HepG2 (cell line): ENCODE results near the gene EEF1A2. TPM values are rescaled to one million over a fixed set of nuclear protein-coding genes. Genes with fewer than 3 reads are reported as not detected.

Source experiments
- ATAC-seq: fragments of 200-7000 bp; cut with Tn5 transposase; 3 replicates; pipeline ENCODE4 v1.9.1; 2020; ENCODE audit warnings: mild to moderate bottlenecking, moderate library complexity
- BruUV-seq: library from RNA; stranded (reverse); fragments of 400-500 nt; replicated peaks from 2 replicates; lab custom pipeline; 2021; lab: Mats Ljungman, UMichigan
- CTCF ChIA-PET: fragments of 300-600 bp; formaldehyde crosslinking; extraction: SDS; loops from one replicate; lab custom pipeline; 2021; ENCODE audit warnings: low total read pairs, inconsistent platforms, low intra/inter-chr PET ratio; lab: Yijun Ruan, JAX
- POLR2A ChIA-PET: fragments of 350-600 bp; sonication (Branson Sonifier 250); formaldehyde crosslinking; loops from one replicate; lab custom pipeline; 2020; ENCODE audit warnings: antibody characterized with exemption, inconsistent platforms; lab: Yijun Ruan, JAX
- DNase-seq: peaks from one replicate; pipeline ENCODE4 v3.0.0-alpha.2; 2015; ENCODE audit warnings: low spot score
- FAIRE-seq: peaks from 3 replicates; lab custom pipeline; 2011; peaks lifted over from hg19 to GRCh38; lab: Jason Lieb, UNC
- H2AFZ ChIP-seq: one replicate; pipeline ENCODE4 v1.6.1; 2011; ENCODE audit warnings: low read length, inconsistent platforms
- H3K27ac ChIP-seq: fragments of 300-600 bp; 3 replicates; pipeline ENCODE4 v1.8.0; 2011; ENCODE audit warnings: mixed run types, mild to moderate bottlenecking, mixed read lengths, low read length, inconsistent platforms; ENCODE audit not compliant: insufficient read depth; ENCODE audit errors: extremely low read length
- H3K27me3 ChIP-seq, 2 experiments: fragments of 200-600 bp in 1 of 2; 2 replicates in 1 of 2; 3 replicates in 1 of 2; pipeline versions ENCODE4 v1.6.0 to v1.8.0; 2011; ENCODE audit warnings: low read length in 2 of 2, mild to moderate bottlenecking in 2 of 2, moderate library complexity in 2 of 2, inconsistent platforms in 1 of 2; ENCODE audit not compliant: insufficient read depth in 2 of 2, control insufficient read depth in 1 of 2
- H3K36me3 ChIP-seq, 2 experiments: fragments of 200-600 bp in 1 of 2; replicated peaks in 1 of 2; 2 replicates in 1 of 2; 3 replicates in 1 of 2; pipeline versions ENCODE4 v1.5.1 to v1.8.0; 2011; ENCODE audit warnings: low read length in 2 of 2, inconsistent platforms in 1 of 2; ENCODE audit not compliant: insufficient read depth in 2 of 2, control insufficient read depth in 1 of 2
- H3K4me1 ChIP-seq: 2 replicates; pipeline ENCODE4 v1.5.1; 2012; ENCODE audit warnings: low read length, inconsistent platforms; ENCODE audit not compliant: insufficient read depth
- H3K4me2 ChIP-seq: 2 replicates; pipeline ENCODE4 v1.6.0; 2011; ENCODE audit warnings: low read depth, low read length, inconsistent platforms
- H3K4me3 ChIP-seq, 3 experiments: fragments of 200-600 bp in 1 of 3; sonication (generic), shearing (Covaris generic) in 1 of 3; replicated peaks in 1 of 3; 2 replicates each; pipeline ENCODE4 v1.5.1; 2011 to 2016; ENCODE audit warnings: low read length in 3 of 3, inconsistent platforms in 2 of 3, low read depth in 2 of 3, mild to moderate bottlenecking in 2 of 3, control low read depth in 1 of 3, mixed read lengths in 1 of 3; ENCODE audit not compliant: insufficient read depth in 1 of 3
- H3K79me2 ChIP-seq: one replicate; pipeline ENCODE4 v1.6.1; 2011; ENCODE audit warnings: low read length, inconsistent platforms; ENCODE audit not compliant: insufficient read depth
- H3K9ac ChIP-seq: 2 replicates; pipeline ENCODE4 v1.6.0; 2011; ENCODE audit warnings: mild to moderate bottlenecking, low read depth, low read length, inconsistent platforms; ENCODE audit not compliant: insufficient read depth
- H3K9me3 ChIP-seq: 2 replicates; pipeline ENCODE4 v1.5.1; 2012; ENCODE audit warnings: mild to moderate bottlenecking, low read length
- H4K20me1 ChIP-seq: 2 replicates; pipeline ENCODE4 v1.6.0; 2011; ENCODE audit warnings: inconsistent platforms, mild to moderate bottlenecking, low read length, moderate library complexity; ENCODE audit not compliant: insufficient read depth
- HNF1B ChIP-seq: sonication (generic); formaldehyde crosslinking; IDR thresholded peaks from 2 replicates; pipeline ENCODE4 v1.5.1; 2020; ENCODE audit warnings: mild to moderate bottlenecking, moderate library complexity, missing genetic modification reagents
- KLF11 ChIP-seq: IDR thresholded peaks from 2 replicates; pipeline ENCODE4 v1.6.1; 2016; ENCODE audit warnings: missing compliant biosample characterization
- MEIS1 ChIP-seq: sonication (generic); formaldehyde crosslinking; IDR thresholded peaks from 2 replicates; pipeline ENCODE4 v1.9.0; 2021; ENCODE audit warnings: mild to moderate bottlenecking, missing genetic modification reagents, moderate library complexity, borderline replicate concordance
- NFIB ChIP-seq: sonication (generic); formaldehyde crosslinking; IDR thresholded peaks from 2 replicates; pipeline ENCODE4 v1.9.0; 2021; ENCODE audit warnings: missing genetic modification reagents, mild to moderate bottlenecking, borderline replicate concordance
- SIX1 ChIP-seq: sonication (generic); formaldehyde crosslinking; IDR thresholded peaks from 2 replicates; pipeline ENCODE4 v1.4.0; 2020; ENCODE audit warnings: missing genetic modification reagents, borderline replicate concordance
- TOPORS ChIP-seq: sonication (generic); formaldehyde crosslinking; IDR thresholded peaks from 2 replicates; pipeline ENCODE4 v1.8.0; 2023; ENCODE audit warnings: mild to moderate bottlenecking, missing genetic modification reagents
- ZNF343 ChIP-seq: sonication (generic); formaldehyde crosslinking; IDR thresholded peaks from 2 replicates; pipeline ENCODE4 v1.4.0; 2020; ENCODE audit warnings: mild to moderate bottlenecking, missing genetic modification reagents
- ZNF496 ChIP-seq: sonication (generic); formaldehyde crosslinking; IDR thresholded peaks from 2 replicates; pipeline ENCODE4 v1.8.1; 2023; ENCODE audit warnings: mild to moderate bottlenecking, moderate library complexity, missing genetic modification reagents; ENCODE audit not compliant: insufficient replicate concordance
- ZNF562 ChIP-seq: sonication (generic); formaldehyde crosslinking; IDR thresholded peaks from 2 replicates; pipeline ENCODE4 v1.8.0; 2022; ENCODE audit warnings: missing genetic modification reagents, borderline replicate concordance
- ZNF775 ChIP-seq: sonication (generic); formaldehyde crosslinking; IDR thresholded peaks from 2 replicates; pipeline ENCODE4 v1.4.0; 2020; ENCODE audit warnings: missing genetic modification reagents, mild to moderate bottlenecking, moderate library complexity, borderline replicate concordance
- ZNF816 ChIP-seq: sonication (generic); formaldehyde crosslinking; IDR thresholded peaks from 2 replicates; pipeline ENCODE4 v1.8.0; 2022; ENCODE audit warnings: missing genetic modification reagents, mild to moderate bottlenecking, borderline replicate concordance
- ZNF891 ChIP-seq: sonication (generic); formaldehyde crosslinking; IDR thresholded peaks from 2 replicates; pipeline ENCODE4 v1.5.0; 2020; ENCODE audit warnings: mild to moderate bottlenecking, missing genetic modification reagents
- WGBS: methylation state at CpG from one replicate; pipeline ENCODE4 v1.1.6; 2017; ENCODE audit warnings: low lambda C conversion rate; 5-methylcytosine and 5-hydroxymethylcytosine counted together
- in situ Hi-C: cut with HindIII; loops from 2 replicates; pipeline ENCODE4 v1.10.0; 2017; ENCODE audit warnings: low pct_unique_long_range_greater_than_20kb; ENCODE audit not compliant: extremely low pct_ligation_motif_present
- intact Hi-C: fragments of 100-400 bp; cut with micrococcal nuclease; formaldehyde crosslinking; loops from one replicate; pipeline ENCODE4 v1.10.0; 2022; ENCODE audit not compliant: unreplicated experiment
- polyA plus RNA-seq, 8 experiments: library from polyadenylated mRNA; depleted of rRNA in 3 of 8; stranded (reverse) in 7 of 8; unstranded in 1 of 8; fragments of >200 nt; fragmentation: Illumina TruSeq in 4 of 8; extraction: Trizol in 4 of 8; gene quantifications; 2 replicates each; pipeline versions ENCODE4 v1.2.1 to v1.2.3, GENCODE V29; 2011 to 2016; ENCODE audit warnings: low read depth in 4 of 8, missing spikeins in 1 of 8, mixed read lengths in 1 of 8; ENCODE audit not compliant: insufficient read depth in 1 of 8
- total RNA-seq, 5 experiments: library from RNA; depleted of rRNA; stranded (reverse); fragments of >200 nt; fragmentation: Illumina TruSeq; extraction: Trizol; gene quantifications; 2 replicates each; pipeline ENCODE4 v1.2.3, GENCODE V29; 2016; ENCODE audit warnings: low read depth in 1 of 5
- TF ChIP-seq, protein P1 (sequence below): IDR thresholded peaks from 2 replicates; pipeline ENCODE4 v1.6.1; 2016; ENCODE audit warnings: mild to moderate bottlenecking, missing biosample characterization, missing genetic modification reagents

The EEF1A2 gene
- total and polyA plus RNA-seq, 2 of the 13 experiments (the other 11 are each of a cell fraction or from before 2014, with no cell fraction given) = 0.44 to 0.87 TPM

GRCh38 chr20:63469019-63469712 lies 29.7 kb downstream of the EEF1A2 start:
- H3K4me3 ChIP-seq = no peak overlapping the region
- TF ChIP-seq ZNF891 (CRISPR knock-in tag) (0 out of 2 replicates have a peak, but pooled peaks have one; percentile 20), ZNF496 (CRISPR knock-in tag) (no peak)
- TF ChIP-seq, all 625 proteins: peak for 1
- H2AFZ ChIP-seq = no peak overlapping the region
- H4K20me1 ChIP-seq = peaks cover 17% of the 10 kb centered on the region; the same call in 1 of the 2 replicates
- no peak overlapping the region for H3K9ac ChIP-seq
- H3K4me2 ChIP-seq = no peak overlapping the region
- H3K36me3 ChIP-seq = no peaks in the 10 kb centered on the region
- POLR2A ChIA-PET = no interaction called here
- in situ Hi-C loops = no loop called here
- H3K27ac ChIP-seq = no peak overlapping the region
- FAIRE-seq (no peak), ATAC-seq (no peak; the same call in 1 of the 3 replicates), DNase-seq (no peak)
- H3K79me2 ChIP-seq = no peaks in the 10 kb centered on the region
- H3K27me3 ChIP-seq = peaks cover 56 to 91% of the 10 kb centered on the region in 2 experiments
- no peaks in the 10 kb centered on the region for H3K4me1 ChIP-seq
- CTCF ChIA-PET = no interaction called here
- no peaks in the 10 kb centered on the region for H3K9me3 ChIP-seq
- WGBS = 6% methylated on average over 11 of the region's 22 CpGs
- no TSS peak for BruUV-seq
- intact Hi-C loops = no loop called here

DNA sequence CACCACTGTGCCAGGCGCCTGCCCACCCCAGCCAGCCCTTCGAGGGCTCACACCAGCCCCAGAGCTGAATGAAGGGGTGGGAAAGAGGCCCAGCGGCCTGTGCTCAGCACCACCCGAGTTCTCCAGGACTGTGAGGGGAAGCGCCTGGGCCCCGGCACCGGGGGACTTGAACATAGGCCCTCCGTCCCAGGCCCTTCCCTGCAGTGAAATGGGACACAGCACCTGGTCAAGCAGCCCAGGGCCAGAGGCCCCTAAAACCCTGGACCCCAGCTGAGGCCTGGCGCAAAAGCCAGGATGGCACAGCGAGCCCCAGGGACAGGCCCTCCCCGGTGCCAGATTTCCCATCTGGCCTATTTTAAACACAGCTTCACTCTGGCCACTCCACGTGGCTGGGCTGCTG lies 30.5 kb downstream of the EEF1A2 start:
- WGBS = 21% methylated on average over 6 of the region's 12 CpGs
- Histone ChIP-seq H3K36me3 (no peaks in the 10 kb centered on the region), H3K4me2 (no peak overlapping the region), H3K4me1 (no peaks in the 10 kb centered on the region), H3K9ac (no peak overlapping the region), H3K27ac (no peak overlapping the region), H3K9me3 (no peaks in the 10 kb centered on the region), H3K4me3 (no peak overlapping the region), H4K20me1 (peaks cover 18% of the 10 kb centered on the region; the same call in 1 of the 2 replicates), H3K27me3 (peaks cover 55 to 91% of the 10 kb centered on the region in 2 experiments), H3K79me2 (no peaks in the 10 kb centered on the region), H2AFZ (no peak overlapping the region)
- BruUV-seq = no TSS peak
- FAIRE-seq (no peak), DNase-seq (no peak), ATAC-seq (no peak)
- ChIA-PET CTCF (no interaction called here), POLR2A (no interaction called here)
- intact Hi-C loops = no loop called here
- in situ Hi-C loops = no loop called here
- TF ChIP-seq TOPORS (CRISPR knock-in tag) (no peak), NFIB (CRISPR knock-in tag) (no peak), KLF11 (no peak), ZNF343 (no peak), ZNF775 (CRISPR knock-in tag) (no peak), HNF1B (CRISPR knock-in tag) (no peak), MEIS1 (CRISPR knock-in tag) (no peak), ZNF816 (CRISPR knock-in tag) (no peak), ZNF562 (CRISPR knock-in tag) (no peak), SIX1 (no peak)
- TF ChIP-seq, protein P1, sequence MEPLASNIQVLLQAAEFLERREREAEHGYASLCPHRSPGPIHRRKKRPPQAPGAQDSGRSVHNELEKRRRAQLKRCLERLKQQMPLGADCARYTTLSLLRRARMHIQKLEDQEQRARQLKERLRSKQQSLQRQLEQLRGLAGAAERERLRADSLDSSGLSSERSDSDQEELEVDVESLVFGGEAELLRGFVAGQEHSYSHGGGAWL (CRISPR knock-in tag) = no peak
